ENCODE measurements around the gene SHMT2.

Gene SHMT2

DNA sequence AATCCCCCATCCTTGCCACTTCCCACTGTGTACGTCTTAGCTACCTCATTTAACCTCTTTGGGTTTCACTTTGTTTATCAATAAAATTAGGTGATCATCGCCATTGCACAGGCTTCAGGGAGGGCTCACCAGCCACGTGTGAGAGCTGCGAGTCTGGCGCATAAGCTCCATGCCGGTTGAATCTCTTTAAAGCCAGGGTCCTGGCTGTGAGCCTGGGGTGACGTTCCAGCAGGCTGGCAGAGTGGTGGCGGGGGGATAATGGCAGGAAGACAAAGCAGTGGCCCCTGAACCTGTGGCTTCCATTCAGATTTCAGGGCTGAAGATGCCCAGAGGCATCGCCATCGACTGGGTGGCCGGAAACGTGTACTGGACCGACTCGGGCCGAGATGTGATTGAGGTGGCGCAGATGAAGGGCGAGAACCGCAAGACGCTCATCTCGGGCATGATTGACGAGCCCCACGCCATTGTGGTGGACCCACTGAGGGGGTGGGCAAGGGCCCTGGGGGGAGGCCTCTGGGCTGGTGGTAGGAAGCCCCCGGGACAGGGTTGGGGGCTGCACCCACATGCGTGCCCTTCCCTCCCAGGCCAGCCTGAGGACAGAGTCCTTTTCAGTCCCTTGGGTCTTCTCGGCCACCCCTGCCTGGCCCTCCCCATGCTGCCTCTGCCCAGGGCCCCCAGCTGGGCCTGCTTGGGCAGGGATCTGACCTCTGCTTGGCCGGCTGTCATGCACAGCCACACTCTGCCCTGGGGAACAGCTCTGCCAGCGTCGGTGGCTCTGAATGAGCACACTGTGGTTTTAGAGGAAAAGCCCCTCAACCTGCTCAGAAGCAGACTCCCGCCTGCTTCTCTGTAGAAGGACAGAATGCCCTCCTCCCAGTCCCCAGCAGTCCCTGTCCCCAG lies 21.5 kb upstream of the SHMT2 start:
- no peak overlapping the region for H3K27ac ChIP-seq (ENCODE audit: low read depth, low read length, severe bottlenecking)
- H3K36me3 ChIP-seq (ENCODE audit: control insufficient read depth, insufficient read depth, low read length): peaks cover 90% of the 10 kb centered on the region
- H3K4me3 ChIP-seq (ENCODE audit: extremely low read depth, insufficient read depth, low read length, poor library complexity, severe bottlenecking): no peak overlapping the region
- WGBS, 2 experiments (ENCODE audit: insufficient coverage in 2 of 2): 96 to 99% methylated on average over 26 to 29 of the region's 29 CpGs
- peaks cover 7% of the 10 kb centered on the region for H3K4me1 ChIP-seq (ENCODE audit: control insufficient read depth, insufficient read depth, low read length, poor library complexity, severe bottlenecking)
- no peaks in the 10 kb centered on the region for H3K9me3 ChIP-seq (ENCODE audit: control insufficient read depth, low read length)

- Histone ChIP-seq H3K9me3 (ENCODE audit: control insufficient read depth, low read length) (no peaks in the 10 kb centered on the region), H3K27ac (ENCODE audit: low read depth, low read length, severe bottlenecking) (no peak overlapping the region), H3K36me3 (ENCODE audit: control insufficient read depth, insufficient read depth, low read length) (peaks cover 87% of the 10 kb centered on the region), H3K4me3 (ENCODE audit: extremely low read depth, insufficient read depth, low read length, poor library complexity, severe bottlenecking) (no peak overlapping the region), H3K4me1 (ENCODE audit: control insufficient read depth, insufficient read depth, low read length, poor library complexity, severe bottlenecking) (peaks cover 9% of the 10 kb centered on the region)
- 93 to 96% methylated on average over 15 to 22 of the region's 22 CpGs for WGBS, 2 experiments (ENCODE audit: insufficient coverage in 2 of 2)
Observed at GRCh38 chr12:57208631-57209282, 20.8 kb upstream of the SHMT2 start.

DNA sequence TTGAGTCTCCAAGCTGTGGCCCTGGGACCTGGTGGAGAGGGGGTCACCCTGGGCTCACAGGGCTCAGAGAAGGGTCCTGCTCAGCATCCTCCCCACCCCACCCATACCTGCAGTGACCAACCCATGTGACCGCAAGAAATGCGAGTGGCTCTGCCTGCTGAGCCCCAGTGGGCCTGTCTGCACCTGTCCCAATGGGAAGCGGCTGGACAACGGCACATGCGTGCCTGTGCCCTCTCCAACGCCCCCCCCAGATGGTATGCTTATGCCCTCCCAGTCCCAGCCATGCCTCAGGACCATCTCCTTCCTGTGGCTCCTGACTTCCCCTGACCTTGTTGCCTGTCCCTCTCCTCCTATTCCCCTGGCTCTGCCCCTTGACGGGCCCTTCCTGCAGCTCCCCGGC lies 19.6 kb upstream of the SHMT2 start:
- Histone ChIP-seq H3K4me1 (ENCODE audit: control insufficient read depth, insufficient read depth, low read length, poor library complexity, severe bottlenecking) (peaks cover 9% of the 10 kb centered on the region), H3K4me3 (ENCODE audit: extremely low read depth, insufficient read depth, low read length, poor library complexity, severe bottlenecking) (no peak overlapping the region), H3K27ac (ENCODE audit: low read depth, low read length, severe bottlenecking) (no peak overlapping the region), H3K9me3 (ENCODE audit: control insufficient read depth, low read length) (no peaks in the 10 kb centered on the region), H3K36me3 (ENCODE audit: control insufficient read depth, insufficient read depth, low read length) (peaks cover 78% of the 10 kb centered on the region)
- 96 to 98% methylated on average over 8 of the region's 8 CpGs for WGBS, 2 experiments (ENCODE audit: insufficient coverage in 2 of 2)

GRCh38 chr12:57210461-57210860 lies 19.1 kb upstream of the SHMT2 start:
- Histone ChIP-seq H3K36me3 (ENCODE audit: control insufficient read depth, insufficient read depth, low read length) (peaks cover 73% of the 10 kb centered on the region), H3K4me3 (ENCODE audit: extremely low read depth, insufficient read depth, low read length, poor library complexity, severe bottlenecking) (no peak overlapping the region), H3K9me3 (ENCODE audit: control insufficient read depth, low read length) (no peaks in the 10 kb centered on the region), H3K27ac (ENCODE audit: low read depth, low read length, severe bottlenecking) (no peak overlapping the region), H3K4me1 (ENCODE audit: control insufficient read depth, insufficient read depth, low read length, poor library complexity, severe bottlenecking) (peaks cover 9% of the 10 kb centered on the region)
- whole genome bisulfite sequencing, 2 experiments (ENCODE audit: insufficient coverage in 2 of 2): 96 to 98% methylated on average over 12 to 13 of the region's 15 CpGs

DNA sequence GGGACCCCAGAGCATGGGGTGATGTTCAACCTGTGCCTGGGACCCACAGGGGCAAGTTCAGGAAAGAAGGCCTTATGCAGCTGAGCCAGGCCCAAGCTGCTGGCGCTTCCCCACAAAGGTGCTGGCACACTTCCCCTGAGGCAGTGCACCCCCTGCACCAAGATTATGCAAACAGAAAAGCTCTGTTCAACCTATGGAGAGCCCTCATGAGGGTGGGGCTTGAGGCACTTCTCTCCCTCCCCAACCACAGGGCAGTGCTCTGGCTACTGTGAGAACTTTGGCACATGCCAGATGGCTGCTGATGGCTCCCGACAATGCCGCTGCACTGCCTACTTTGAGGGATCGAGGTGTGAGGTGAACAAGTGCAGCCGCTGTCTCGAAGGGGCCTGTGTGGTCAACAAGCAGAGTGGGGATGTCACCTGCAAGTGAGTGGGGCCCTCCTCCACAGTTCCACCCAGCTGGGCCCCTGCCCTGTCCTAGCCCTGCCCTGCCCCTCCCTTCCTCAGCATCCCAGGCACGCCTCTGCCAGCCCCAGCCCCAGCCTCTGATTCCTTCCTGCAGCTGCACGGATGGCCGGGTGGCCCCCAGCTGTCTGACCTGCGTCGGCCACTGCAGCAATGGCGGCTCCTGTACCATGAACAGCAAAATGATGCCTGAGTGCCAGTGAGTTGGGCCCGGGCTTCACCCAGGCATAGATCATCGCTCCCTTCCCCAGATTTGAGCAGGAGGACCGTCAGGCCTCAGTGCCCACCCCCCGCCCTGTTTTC lies 18.4 kb upstream of the SHMT2 start:
- Histone ChIP-seq H3K9me3 (ENCODE audit: control insufficient read depth, low read length) (no peaks in the 10 kb centered on the region), H3K4me1 (ENCODE audit: control insufficient read depth, insufficient read depth, low read length, poor library complexity, severe bottlenecking) (peaks cover 14% of the 10 kb centered on the region), H3K36me3 (ENCODE audit: control insufficient read depth, insufficient read depth, low read length) (peaks cover 66% of the 10 kb centered on the region), H3K4me3 (ENCODE audit: extremely low read depth, insufficient read depth, low read length, poor library complexity, severe bottlenecking) (no peak overlapping the region), H3K27ac (ENCODE audit: low read depth, low read length, severe bottlenecking) (no peak overlapping the region)
- 94 to 95% methylated on average over 15 of the region's 16 CpGs for WGBS, 2 experiments (ENCODE audit: insufficient coverage in 2 of 2)

GRCh38 chr12:57211791-57212700 lies 17.5 kb upstream of the SHMT2 start:
- no peak overlapping the region for H3K27ac ChIP-seq (ENCODE audit: low read depth, low read length, severe bottlenecking)
- peaks cover 60% of the 10 kb centered on the region for H3K36me3 ChIP-seq (ENCODE audit: control insufficient read depth, insufficient read depth, low read length)
- 95 to 98% methylated on average over 7 to 20 of the region's 27 CpGs for WGBS, 2 experiments (ENCODE audit: insufficient coverage in 2 of 2)
- peaks cover 14% of the 10 kb centered on the region for H3K4me1 ChIP-seq (ENCODE audit: control insufficient read depth, insufficient read depth, low read length, poor library complexity, severe bottlenecking)
- H3K4me3 ChIP-seq (ENCODE audit: extremely low read depth, insufficient read depth, low read length, poor library complexity, severe bottlenecking): no peak overlapping the region
- H3K9me3 ChIP-seq (ENCODE audit: control insufficient read depth, low read length): no peaks in the 10 kb centered on the region

DNA sequence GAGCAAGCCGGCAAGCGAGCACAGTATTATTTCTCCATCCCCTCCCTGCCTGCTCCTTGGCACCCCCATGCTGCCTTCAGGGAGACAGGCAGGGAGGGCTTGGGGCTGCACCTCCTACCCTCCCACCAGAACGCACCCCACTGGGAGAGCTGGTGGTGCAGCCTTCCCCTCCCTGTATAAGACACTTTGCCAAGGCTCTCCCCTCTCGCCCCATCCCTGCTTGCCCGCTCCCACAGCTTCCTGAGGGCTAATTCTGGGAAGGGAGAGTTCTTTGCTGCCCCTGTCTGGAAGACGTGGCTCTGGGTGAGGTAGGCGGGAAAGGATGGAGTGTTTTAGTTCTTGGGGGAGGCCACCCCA lies 16.8 kb upstream of the SHMT2 start:
- Histone ChIP-seq H3K4me1 (ENCODE audit: control insufficient read depth, insufficient read depth, low read length, poor library complexity, severe bottlenecking) (peaks cover 14% of the 10 kb centered on the region), H3K9me3 (ENCODE audit: control insufficient read depth, low read length) (no peaks in the 10 kb centered on the region), H3K36me3 (ENCODE audit: control insufficient read depth, insufficient read depth, low read length) (peaks cover 54% of the 10 kb centered on the region), H3K27ac (ENCODE audit: low read depth, low read length, severe bottlenecking) (no peak overlapping the region), H3K4me3 (ENCODE audit: extremely low read depth, insufficient read depth, low read length, poor library complexity, severe bottlenecking) (no peak overlapping the region)
- 80 to 100% methylated on average over 1 to 2 of the region's 7 CpGs for WGBS, 2 experiments (ENCODE audit: insufficient coverage in 2 of 2)

GRCh38 chr12:57213058-57213715 lies 16.3 kb upstream of the SHMT2 start:
- WGBS, 2 experiments (ENCODE audit: insufficient coverage in 2 of 2): 0 to 2% methylated on average over 7 to 9 of the region's 16 CpGs
- Histone ChIP-seq H3K4me1 (ENCODE audit: control insufficient read depth, insufficient read depth, low read length, poor library complexity, severe bottlenecking) (peaks cover 14% of the 10 kb centered on the region), H3K36me3 (ENCODE audit: control insufficient read depth, insufficient read depth, low read length) (peaks cover 49% of the 10 kb centered on the region), H3K4me3 (ENCODE audit: extremely low read depth, insufficient read depth, low read length, poor library complexity, severe bottlenecking) (no peak overlapping the region), H3K27ac (ENCODE audit: low read depth, low read length, severe bottlenecking) (no peak overlapping the region), H3K9me3 (ENCODE audit: control insufficient read depth, low read length) (no peaks in the 10 kb centered on the region)

DNA sequence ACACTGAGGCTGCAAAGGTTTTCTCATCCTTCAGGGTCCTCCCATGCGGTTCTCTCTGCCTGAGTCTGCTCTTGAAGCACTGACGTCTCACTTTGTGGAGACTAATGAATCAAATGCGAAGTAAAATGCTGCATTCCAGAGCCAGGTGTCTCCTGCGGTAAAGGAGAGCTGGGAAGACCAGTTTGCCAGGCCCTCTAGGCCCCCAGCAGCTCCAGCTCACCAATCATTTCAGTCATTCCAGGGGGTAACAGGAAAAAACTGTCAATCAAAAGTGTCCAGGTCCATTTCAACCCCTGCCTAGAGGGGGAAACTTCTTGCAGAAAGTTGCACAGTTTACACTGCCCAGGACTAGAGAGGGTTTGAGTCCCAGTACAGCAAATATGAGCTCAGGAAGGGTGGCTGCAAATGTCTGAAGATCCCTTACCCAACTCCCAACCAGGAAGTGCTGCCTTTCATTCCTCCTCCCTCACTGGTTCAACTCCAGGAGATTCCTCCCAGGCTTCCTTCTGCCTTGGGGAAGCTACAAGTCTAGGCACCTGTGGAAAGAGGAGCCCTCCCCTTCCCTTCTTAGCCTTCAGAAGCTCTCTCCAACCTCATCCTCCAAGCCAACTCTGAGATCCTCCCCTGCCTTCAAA lies 15.6 kb upstream of the SHMT2 start:
- WGBS, 2 experiments (ENCODE audit: insufficient coverage in 2 of 2): 68 to 81% methylated on average over 4 of the region's 4 CpGs
- no peak overlapping the region for H3K27ac ChIP-seq (ENCODE audit: low read depth, low read length, severe bottlenecking)
- H3K4me3 ChIP-seq (ENCODE audit: extremely low read depth, insufficient read depth, low read length, poor library complexity, severe bottlenecking): no peak overlapping the region
- H3K4me1 ChIP-seq (ENCODE audit: control insufficient read depth, insufficient read depth, low read length, poor library complexity, severe bottlenecking): peaks cover 14% of the 10 kb centered on the region
- H3K36me3 ChIP-seq (ENCODE audit: control insufficient read depth, insufficient read depth, low read length): peaks cover 42% of the 10 kb centered on the region
- H3K9me3 ChIP-seq (ENCODE audit: control insufficient read depth, low read length): no peaks in the 10 kb centered on the region
